Mesothelial cell of epicardium (in vitro differentiated cells): ENCODE results near the gene LONRF2. TPM values are rescaled to one million over a fixed set of nuclear protein-coding genes. Genes with fewer than 3 reads are reported as not detected.
"Not testable (repeated sequence)": the region's sequence is repeated elsewhere in the genome, so short reads cannot be mapped to it uniquely, and the experiment has no call there.

Experiments used
- DNase-seq, 2 experiments: peaks; one replicate each; pipeline ENCODE4 v3.0.0; 2021; ENCODE audit warnings: low spot score in 2 of 2; ENCODE audit not compliant: unreplicated experiment in 2 of 2
- H3K27ac Mint-ChIP-seq: 2 replicates; pipeline ENCODE4 v1.8.0; 2021; ENCODE audit warnings: mixed read lengths
- H3K27me3 Mint-ChIP-seq: 2 replicates; pipeline ENCODE4 v1.8.0; 2021; ENCODE audit warnings: low read depth, mixed read lengths
- H3K36me3 Mint-ChIP-seq: 2 replicates; pipeline ENCODE4 v1.8.0; 2021; ENCODE audit warnings: mixed read lengths
- H3K4me1 Mint-ChIP-seq: 2 replicates; pipeline ENCODE4 v1.8.0; 2021; ENCODE audit warnings: mixed read lengths
- H3K4me3 Mint-ChIP-seq: 2 replicates; pipeline ENCODE4 v1.8.0; 2021; ENCODE audit warnings: mild to moderate bottlenecking, moderate library complexity, mixed read lengths
- H3K9me3 Mint-ChIP-seq: 2 replicates; pipeline ENCODE4 v1.8.0; 2021; ENCODE audit warnings: mixed read lengths
- CTCF ChIP-seq: fragments of 200-600 bp; sonication (generic); IDR thresholded peaks from one replicate; pipeline ENCODE4 v1.5.0; 2021; ENCODE audit warnings: antibody characterized with exemption; ENCODE audit not compliant: unreplicated experiment
- total RNA-seq: library from RNA; stranded (reverse); gene quantifications from 3 replicates; pipeline ENCODE4 v1.2.1, GENCODE V29; 2021

LONRF2 gene
- total RNA-seq, 1 donor from 2014 or later = 13.4 TPM

DNA sequence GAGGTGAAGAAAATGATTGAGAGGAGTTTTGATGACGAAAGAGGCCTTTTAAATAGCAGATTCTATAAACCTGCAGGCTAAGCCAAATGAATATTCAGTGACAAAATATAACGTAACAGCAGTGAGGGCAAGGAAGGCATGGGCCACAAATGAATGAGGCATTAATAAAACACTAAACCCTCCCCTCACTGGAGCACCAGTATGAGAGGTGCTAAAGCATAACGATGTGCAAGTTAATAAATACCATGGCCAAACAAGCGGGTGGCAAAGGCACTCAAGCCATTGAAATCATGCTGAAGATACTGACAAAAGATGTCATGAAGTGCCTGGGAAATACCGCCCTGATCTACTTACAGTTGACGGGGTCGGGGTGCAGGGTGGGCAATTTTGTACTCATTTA lies 30.2 kb upstream of the LONRF2 start:
- no peak for TF ChIP-seq CTCF
- Mint-ChIP-seq H3K4me1 (no peaks in the 10 kb centered on the region), H3K9me3 (peaks cover 12% of the 10 kb centered on the region), H3K27ac (no peak overlapping the region), H3K27me3 (peaks cover 3% of the 10 kb centered on the region), H3K36me3 (no peaks in the 10 kb centered on the region), H3K4me3 (no peak overlapping the region)
- no peak for DNase-seq

DNA sequence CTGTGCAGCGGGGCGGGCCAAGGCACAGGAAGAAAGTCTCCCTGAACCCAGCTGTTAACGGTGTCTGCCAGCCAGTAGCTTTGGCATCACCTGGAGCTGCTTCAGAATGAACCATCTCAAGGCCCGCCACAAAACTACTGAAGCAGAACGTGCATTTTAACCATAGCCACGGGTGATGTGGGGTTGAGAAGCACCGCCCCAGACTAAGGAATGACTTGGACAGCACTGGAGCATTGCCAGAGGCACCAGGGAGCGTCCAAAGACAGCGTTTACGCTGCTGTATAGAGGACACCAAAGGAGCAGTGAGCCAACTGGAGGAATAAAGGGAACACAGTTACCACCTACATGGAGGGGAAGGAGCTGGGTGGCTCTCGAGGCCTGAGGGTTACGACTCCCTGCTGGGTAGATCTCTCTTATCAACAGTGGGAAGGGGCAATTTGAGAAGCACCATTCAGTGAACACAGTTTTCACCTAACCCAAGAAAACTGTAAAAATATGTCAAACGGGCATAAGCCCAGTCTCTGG lies 28.4 kb upstream of the LONRF2 start:
- no peaks in the 10 kb centered on the region for H3K4me1 Mint-ChIP-seq
- no peak for DNase-seq
- no peaks in the 10 kb centered on the region for H3K36me3 Mint-ChIP-seq
- peaks cover 4% of the 10 kb centered on the region for H3K27me3 Mint-ChIP-seq
- H3K9me3 Mint-ChIP-seq = peaks cover 7% of the 10 kb centered on the region
- H3K4me3 Mint-ChIP-seq = no peak overlapping the region
- no peak overlapping the region for H3K27ac Mint-ChIP-seq
- TF ChIP-seq CTCF = no peak

DNA sequence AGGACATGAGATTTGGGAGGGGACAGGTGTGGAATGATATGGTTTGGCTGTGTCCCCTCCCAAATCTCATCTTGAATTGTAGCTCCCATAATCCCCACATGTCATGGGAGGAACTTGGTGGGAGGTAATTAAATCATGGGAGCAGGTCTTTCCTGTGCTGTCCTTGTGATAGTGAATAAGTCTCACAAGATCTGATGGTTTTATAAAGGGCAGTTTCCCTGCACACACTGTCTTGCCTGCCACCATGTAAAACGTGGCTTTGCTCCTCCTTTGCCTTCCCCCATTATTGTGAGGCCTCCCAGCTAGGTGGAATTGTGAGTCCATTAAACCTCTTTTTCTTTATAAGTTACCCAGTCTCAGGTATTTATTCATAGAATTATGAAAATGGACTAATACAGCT lies 22.8 kb upstream of the LONRF2 start:
- not testable (repeated sequence) for DNase-seq, H3K27me3 Mint-ChIP-seq, H3K4me1 Mint-ChIP-seq, H3K36me3 Mint-ChIP-seq, H3K27ac Mint-ChIP-seq, H3K4me3 Mint-ChIP-seq
- H3K9me3 Mint-ChIP-seq = peaks cover 22% of the 10 kb centered on the region

DNA sequence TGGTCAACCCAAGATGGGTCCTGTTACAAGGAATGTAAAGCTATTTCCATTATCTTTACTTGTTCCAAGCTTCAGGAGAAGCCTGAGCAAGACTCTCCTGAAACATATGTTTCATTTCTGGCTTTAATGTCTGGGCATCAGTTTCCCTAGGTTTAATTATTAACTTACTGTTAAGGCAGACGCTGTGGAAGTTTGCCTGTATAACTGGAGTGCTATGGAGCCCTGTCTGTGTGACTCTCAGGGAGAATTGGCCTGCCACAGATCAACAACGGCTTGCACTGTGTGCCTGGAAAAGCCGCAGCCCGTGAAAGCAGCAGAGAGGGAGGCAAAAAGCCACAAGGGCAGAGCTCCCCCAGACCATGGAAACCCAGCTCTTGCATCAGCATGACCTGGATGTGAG lies 22.1 kb upstream of the LONRF2 start:
- peaks cover 19% of the 10 kb centered on the region for H3K9me3 Mint-ChIP-seq
- peaks cover 9% of the 10 kb centered on the region for H3K27me3 Mint-ChIP-seq
- H3K36me3 Mint-ChIP-seq = no peaks in the 10 kb centered on the region
- H3K4me1 Mint-ChIP-seq = no peaks in the 10 kb centered on the region
- TF ChIP-seq CTCF = no peak
- no peak for DNase-seq
- no peak overlapping the region for H3K27ac Mint-ChIP-seq
- no peak overlapping the region for H3K4me3 Mint-ChIP-seq

DNA sequence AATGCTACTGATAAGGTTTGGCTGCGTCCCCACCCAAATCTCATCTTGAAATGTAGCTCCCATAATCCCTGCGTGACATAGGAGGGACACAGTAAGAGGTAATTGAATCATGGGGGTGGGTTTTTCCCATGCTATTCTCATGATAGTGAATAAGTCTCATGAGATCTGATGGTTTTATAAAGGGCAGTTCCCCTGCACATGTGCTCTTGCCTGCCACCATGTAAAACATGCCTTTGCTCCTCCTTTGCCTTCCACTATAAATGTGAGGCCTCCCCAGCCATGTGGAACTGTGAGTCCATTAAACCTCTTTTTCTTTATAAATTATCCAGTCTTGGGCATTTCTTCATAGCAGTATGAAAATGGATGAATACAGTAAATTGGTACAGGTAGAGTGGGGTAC lies 20.2 kb upstream of the LONRF2 start:
- not testable (repeated sequence) for H3K36me3 Mint-ChIP-seq, H3K4me3 Mint-ChIP-seq, H3K4me1 Mint-ChIP-seq, DNase-seq, H3K27me3 Mint-ChIP-seq, H3K27ac Mint-ChIP-seq
- H3K9me3 Mint-ChIP-seq = peaks cover 19% of the 10 kb centered on the region

- peaks cover 9% of the 10 kb centered on the region for H3K27me3 Mint-ChIP-seq
Measured at GRCh38 chr2:100339823-100340222, 17.5 kb upstream of the LONRF2 start.

More at GRCh38 chr2:100339823-100340222, 17.5 kb upstream of the LONRF2 start:
- no peaks in the 10 kb centered on the region for H3K36me3 Mint-ChIP-seq
- no peaks in the 10 kb centered on the region for H3K4me1 Mint-ChIP-seq
- no peak for DNase-seq
- no peak overlapping the region for H3K27ac Mint-ChIP-seq
- H3K9me3 Mint-ChIP-seq = peaks cover 15% of the 10 kb centered on the region
- TF ChIP-seq CTCF = no peak
- no peak overlapping the region for H3K4me3 Mint-ChIP-seq
